ENCODE data around the gene RAI1.
"Not testable (repeated sequence)": the region's sequence is repeated elsewhere in the genome, so short reads cannot be mapped to it uniquely, and the experiment has no call there.

RAI1 gene

DNA sequence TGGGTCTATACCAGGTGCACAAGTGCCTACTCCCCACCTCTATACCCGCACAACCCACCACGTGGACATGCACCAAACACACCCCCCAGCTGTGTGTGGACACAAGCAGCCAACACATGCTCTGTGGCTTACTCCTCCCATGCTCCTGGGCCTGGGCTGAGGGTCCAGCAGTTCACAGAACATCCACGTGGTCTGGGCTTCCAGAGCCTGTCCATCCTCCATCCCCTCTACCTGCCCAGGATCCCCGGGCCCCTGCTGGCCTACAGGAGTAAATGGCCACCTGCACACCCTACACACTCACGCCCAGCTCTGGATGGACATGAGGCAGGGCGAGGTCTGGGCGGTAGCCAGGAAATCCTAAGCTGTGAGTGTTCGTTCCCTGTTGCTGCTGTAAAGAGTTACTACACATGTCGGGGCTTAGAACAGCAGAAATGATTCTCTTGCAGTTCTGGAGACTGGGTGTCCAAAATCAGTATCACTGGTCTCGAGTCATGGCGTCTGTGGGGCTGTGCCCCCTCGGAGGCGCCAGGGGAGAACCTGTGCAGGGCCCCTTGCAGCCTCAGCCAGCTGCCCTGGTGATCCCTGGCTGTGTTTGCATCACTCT is 15.0 kb upstream of the RAI1 start:
- no peak for FAIRE-seq

DNA sequence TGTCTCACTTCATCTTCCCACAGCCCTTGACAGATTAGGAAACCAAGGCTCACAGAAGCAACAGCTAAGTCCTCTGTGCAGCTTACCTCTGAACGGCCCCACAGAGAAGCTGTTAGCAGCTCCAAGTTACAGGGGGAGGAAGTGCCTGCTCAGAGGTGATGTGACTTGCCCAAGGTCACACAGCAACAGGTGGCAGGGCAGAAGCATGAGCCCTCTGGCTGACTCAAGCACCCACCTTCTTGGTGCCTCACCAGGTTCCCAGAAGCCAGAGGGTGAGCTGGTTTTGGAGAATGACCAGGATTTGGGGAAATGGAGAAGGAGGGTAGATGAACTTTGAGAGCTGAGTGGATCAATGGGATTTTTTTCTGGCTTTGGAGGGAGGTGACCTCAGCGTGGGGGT is 14.0 kb upstream of the RAI1 start:
- FAIRE-seq = no peak

DNA sequence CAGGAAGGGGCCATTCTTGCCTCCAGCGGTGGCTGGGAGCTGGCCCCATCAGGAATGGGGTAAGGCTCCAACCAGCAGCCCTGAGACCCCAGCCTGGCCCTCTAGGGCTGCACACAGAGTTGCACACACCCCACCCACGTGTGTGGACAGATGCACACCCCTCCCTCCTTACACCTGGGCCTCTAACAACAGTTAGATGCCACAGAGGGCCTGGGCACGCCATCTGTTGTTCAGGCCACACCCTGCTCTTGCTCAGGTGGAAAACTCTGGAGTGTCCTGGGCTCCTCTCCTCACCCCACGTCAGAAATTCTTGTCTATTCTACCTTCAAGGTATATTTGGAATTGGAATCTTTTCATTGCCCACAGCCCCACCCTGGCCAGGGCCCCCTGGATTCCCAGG is 13.3 kb upstream of the RAI1 start:
- FAIRE-seq = no peak

- FAIRE-seq = no peak
These were observed 12.9 kb upstream of the RAI1 start for GRCh38 chr17:17668358-17668757.

GRCh38 chr17:17668775-17669579 is 12.3 kb upstream of the RAI1 start:
- no peak for FAIRE-seq

DNA sequence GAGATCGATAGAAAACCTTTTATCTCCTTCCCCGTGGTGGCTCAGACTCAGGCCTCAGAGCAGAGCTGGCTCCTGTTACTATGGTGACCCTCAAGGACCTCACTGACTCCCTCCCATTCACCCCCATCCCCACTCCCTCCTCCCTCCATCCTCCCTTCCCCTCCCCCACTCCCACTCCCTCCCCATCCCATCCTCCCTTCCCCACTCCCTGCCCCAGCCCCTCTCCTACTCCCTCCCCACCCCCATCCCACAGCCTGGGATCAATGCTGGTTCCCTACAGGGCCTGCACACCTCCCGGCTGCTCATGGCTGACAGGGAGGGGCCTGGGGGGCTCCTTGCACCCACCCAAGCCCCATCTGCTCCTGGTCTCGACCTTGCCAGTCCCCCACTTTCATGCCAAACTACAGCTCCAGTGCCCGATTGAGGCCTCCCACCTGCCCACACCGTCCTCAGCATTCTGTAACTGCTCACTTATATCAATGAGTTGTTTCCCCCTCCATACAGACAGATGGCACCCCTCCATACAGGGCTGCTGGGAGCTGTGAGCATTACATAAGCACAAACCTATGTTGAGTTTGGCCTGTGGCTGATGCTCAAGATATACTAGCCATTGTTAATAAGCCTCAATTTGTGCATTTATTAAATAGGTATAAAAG is 11.6 kb upstream of the RAI1 start:
- FAIRE-seq = no peak

DNA sequence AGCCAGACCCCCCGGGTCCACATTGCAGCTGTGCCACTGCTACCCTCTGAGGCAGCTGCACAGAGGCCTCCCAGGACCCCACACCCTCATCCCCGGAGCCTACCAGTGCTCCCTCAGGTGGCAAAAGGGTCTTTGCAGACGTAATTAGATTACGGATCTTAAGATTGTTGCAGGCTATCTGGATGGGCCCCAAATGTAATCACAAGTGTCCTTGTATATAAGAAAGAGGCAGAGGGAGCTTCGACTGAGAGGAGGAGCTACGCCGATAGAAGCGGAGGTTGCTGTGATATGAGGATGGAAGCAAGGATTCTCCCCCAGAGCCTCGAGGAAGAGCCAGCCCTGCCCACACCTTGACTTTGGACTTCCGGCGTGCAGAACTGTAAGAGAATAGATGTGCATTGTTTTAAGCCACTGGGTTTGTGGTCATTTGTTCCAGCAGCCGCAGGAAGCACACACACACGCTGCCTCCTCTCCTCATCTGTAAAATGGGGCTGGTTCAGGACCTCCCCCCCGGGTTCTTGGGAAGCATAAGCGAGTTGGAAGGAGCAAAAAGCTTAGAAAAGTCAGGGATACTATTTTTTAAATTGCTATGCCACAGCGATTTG is 10.5 kb upstream of the RAI1 start:
- no peak for FAIRE-seq

- FAIRE-seq = no peak
These were observed 9.7 kb upstream of the RAI1 start for GRCh38 chr17:17671369-17672129.

DNA sequence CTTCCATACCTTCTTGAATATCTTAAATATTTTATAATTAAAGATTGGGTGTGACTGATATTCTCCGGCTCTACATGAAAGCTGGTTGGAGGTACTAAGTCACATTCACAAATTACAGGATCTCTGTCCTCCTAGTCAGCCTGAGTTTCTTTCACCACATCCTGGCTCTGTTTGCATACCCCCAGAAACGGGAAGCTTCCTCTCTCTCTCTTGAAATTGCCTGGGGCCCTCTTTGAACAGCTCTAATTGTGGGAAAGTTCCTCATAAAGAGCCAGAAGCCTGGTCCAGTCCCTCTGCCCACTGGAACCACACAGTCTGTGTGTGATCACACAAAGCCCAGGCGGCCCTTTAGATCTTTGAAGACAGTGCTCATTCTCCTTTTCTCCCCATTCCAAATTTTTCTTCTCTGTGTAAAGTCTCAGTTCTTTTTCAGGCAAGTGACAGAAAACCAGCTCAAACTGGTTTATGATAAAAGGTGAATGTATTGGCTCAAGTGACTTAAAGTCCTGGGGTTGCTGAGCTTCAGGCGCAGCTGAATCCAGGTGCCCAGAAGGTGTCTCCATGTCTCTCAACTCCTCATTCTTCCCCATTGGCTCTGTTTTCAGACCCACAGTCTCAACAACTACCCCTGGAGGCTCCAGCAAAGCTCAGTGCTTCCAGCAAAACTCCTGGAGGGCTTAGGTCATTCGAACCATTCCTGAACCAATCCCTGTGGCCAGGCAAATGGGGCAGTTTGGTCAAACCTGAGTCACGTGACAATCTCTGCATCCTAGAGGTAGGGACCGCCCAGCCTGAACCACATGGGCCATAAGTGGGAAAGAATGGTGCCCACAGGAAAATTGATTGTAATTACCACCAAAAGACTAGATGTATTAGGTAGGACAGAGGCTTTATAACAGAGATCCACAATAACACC is 8.5 kb upstream of the RAI1 start:
- no peak for FAIRE-seq

DNA sequence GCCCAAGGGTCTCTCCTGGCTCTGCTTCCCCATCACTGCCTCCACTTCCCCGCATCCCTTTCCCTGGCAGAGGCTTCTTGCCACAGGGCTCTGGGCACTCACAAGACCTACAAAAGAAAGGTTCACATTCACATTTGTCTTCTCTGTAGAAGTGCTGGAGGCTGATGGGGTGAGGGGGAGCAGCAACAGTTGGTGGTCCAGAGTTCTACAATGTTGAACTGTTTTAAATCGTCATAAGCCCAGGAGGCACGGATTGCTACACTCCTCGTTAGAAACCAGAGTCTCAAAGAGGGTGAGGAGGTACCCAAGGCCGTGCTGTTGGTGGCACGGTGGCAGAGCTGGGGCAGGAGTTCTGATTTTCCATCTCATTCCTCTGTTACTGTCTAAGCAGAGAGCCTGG is 5.8 kb upstream of the RAI1 start:
- no peak for FAIRE-seq

DNA sequence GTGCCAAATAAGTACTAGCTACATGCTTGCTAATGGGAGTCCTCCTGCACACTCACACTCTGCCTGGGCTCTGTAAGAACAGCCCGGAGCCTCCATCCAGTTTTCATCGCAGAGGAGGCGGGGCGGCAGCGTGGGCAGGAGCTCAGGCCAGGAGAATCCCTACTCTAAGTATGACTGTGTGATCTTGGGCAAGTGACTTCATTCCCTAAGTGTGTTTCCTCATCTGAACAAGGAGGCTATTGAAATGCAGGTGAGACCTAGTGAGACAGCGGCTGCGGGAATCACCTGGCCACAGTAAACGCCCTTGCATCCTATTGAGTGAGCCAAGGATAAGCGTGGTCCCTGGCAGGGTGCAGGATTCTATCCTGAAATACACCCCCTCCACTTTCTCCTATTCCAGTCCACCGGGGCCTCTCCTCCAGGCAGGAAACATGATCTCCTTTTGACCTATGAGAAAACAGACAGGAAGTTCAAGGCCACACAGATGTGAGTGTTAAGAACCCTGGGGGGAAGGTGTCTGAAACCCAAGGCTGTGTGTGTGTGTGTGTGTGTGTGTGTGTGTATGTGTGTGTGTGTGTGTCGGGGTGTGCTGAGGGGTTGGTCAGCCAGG is 5.2 kb upstream of the RAI1 start:
- no peak for FAIRE-seq

GRCh38 chr17:17676752-17677151 is 4.5 kb upstream of the RAI1 start:
- no peak for FAIRE-seq

DNA sequence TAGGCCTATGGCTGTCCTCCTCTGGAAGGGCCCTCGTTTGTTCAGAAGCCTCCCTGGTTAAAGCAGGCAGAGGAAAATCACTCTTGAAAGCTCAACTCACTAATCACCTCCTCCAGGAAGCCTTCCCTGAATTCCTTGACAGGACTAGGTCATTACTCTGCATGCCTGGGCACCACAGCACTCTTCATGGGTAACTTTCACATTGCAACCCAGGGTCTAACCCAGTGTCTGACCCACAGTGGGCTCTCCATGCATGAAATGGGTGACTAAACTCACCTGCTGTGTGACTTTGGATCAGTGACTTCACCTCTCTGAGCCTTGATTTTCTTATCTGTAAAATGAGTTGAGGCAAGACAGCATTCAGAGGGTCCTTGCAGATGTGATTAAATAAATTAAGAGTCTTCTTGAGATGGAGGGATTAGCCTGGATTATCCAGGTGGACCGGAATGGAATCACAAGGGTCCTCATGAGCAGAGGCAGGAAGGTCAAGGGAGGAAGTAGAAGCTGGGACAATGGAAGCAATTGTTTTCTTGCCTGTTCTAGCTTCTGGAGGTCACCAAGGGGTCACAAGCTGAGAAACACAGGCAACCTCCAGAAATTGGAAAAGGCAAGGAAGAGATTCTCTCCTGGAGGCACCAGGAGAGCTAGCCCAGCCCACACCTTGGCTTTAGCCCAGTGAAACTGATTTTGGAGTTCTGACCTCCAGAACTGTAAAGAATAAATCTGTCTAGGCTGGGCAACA is 3.8 kb upstream of the RAI1 start:
- no peak for FAIRE-seq

- not testable (repeated sequence) for FAIRE-seq
These were observed 3.1 kb upstream of the RAI1 start for GRCh38 chr17:17678063-17678699.

- no peak for FAIRE-seq
These were observed 2.0 kb upstream of the RAI1 start for GRCh38 chr17:17679243-17679642.

GRCh38 chr17:17679748-17680147 is 1.5 kb upstream of the RAI1 start:
- no peak for FAIRE-seq

- FAIRE-seq = no peak
These were observed 626 bp upstream of the RAI1 start for GRCh38 chr17:17680477-17681186.

- no peak for FAIRE-seq
These were observed 560 bp downstream of the RAI1 start for GRCh38 chr17:17681744-17682292.

- FAIRE-seq = no peak
These were observed 1.1 kb downstream of the RAI1 start for GRCh38 chr17:17682293-17682736.
